Stimulated activated effector memory CD8-positive, alpha-beta T cell treated with anti-CD3 and anti-CD28 coated beads, Interleukin-12 subunit alpha, Interleukin-12 subunit beta, amount 100 ng/mL, for 72 hours (primary cell): Measurements from ENCODE around the gene CRTAC1.

Experiments used
- ATAC-seq: fragments of 150-1000 bp; cut with Tn5 transposase; 2 replicates; pipeline ENCODE4 v1.10.0; 2021
- DNase-seq, 2 donors: peaks; one replicate each; pipeline ENCODE4 v3.0.0; 2021 to 2022; ENCODE audit warnings: low spot score in 2 of 2
- H3K27ac Mint-ChIP-seq: one replicate; pipeline ENCODE4 v1.8.0; 2022; ENCODE audit warnings: mild to moderate bottlenecking, mixed read lengths
- H3K36me3 Mint-ChIP-seq: one replicate; pipeline ENCODE4 v1.8.0; 2022; ENCODE audit warnings: mild to moderate bottlenecking, mixed read lengths
- H3K4me1 Mint-ChIP-seq: one replicate; pipeline ENCODE4 v1.8.0; 2022; ENCODE audit warnings: mixed read lengths
- H3K4me3 Mint-ChIP-seq: one replicate; pipeline ENCODE4 v1.8.0; 2022; ENCODE audit warnings: mild to moderate bottlenecking, mixed read lengths
- H3K9me3 Mint-ChIP-seq: one replicate; pipeline ENCODE4 v1.8.0; 2022; ENCODE audit warnings: mixed read lengths

The CRTAC1 gene

DNA sequence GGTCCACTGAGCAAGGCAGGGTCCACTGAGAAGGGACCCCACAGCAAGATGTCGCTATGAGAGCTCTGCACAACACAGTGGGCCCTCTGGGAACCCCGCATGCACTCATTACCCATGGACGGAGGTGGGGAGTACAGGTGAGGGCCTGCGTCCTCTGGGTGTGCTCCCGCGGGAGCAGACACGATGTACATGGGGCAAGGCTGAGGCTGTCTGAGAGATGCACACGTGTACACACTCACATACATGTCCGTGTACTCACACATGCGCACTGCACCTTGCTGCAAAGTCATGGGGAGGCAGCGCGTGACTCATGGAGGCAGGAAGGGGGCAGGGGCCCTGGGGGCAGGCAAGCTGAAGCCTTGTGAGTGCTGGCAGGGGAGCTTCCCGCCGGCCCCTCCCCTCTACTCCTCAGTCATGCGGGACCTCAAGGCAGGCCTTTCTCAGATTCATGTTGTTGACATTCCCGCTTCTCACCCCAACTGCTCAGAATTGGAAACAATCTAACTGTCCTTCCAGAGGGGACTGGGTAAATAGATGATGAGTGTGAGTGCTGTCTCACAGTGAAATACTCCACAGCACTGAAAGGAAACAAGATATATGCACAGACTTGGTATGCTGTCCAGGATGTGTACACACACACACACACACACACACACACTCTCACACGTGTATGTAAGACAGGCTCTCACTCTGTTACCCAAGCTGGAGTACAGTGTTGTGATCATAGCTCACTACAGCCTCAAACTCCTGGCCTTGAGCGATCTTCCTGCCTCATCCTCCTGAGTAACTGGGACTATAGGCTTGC is 140.8 kb downstream of the CRTAC1 start:
- H3K4me3 Mint-ChIP-seq, result peak overlapping the region; percentile 14
- peaks cover 8% of the 10 kb centered on the region for H3K36me3 Mint-ChIP-seq
- no peaks in the 10 kb centered on the region for H3K9me3 Mint-ChIP-seq
- peak in 1 of 2 donors; percentile 58 for DNase-seq
- peak; percentile 94 for ATAC-seq
- peak overlapping the region; percentile 50 for H3K27ac Mint-ChIP-seq
- H3K4me1 Mint-ChIP-seq, result peaks cover 30% of the 10 kb centered on the region

DNA sequence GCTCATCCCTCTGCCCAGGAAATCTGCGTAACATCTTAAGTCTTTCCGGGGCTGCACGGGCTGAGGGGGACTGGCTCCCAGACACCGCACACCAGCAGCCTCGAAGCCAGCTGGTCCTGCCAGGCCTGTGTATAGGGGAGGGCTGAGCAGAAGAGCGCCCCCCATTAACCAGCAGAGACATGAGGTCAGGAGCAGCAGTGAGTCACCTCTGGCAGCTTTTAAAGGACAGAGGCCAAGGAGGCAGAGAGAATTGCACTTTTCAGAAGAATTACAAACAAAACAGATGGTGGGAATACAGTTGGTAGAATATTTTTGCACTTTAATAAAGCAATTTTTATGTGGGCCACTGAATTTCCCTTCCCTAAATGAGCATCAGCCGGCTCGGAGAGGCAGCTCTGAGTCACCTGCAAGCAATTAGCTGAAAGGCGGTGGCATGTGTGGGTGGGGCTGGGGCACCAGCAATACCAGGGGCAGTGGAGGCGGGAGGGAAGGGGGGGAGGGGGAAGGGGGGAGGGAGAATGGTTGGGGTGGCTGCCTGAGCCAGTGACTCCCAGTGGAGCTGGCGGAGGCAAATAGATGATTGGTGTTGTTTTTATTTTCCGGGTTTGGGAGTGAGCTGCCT is 141.7 kb downstream of the CRTAC1 start:
- peaks cover 8% of the 10 kb centered on the region for H3K36me3 Mint-ChIP-seq
- peak overlapping the region; percentile 14 for H3K4me3 Mint-ChIP-seq
- peak overlapping the region; percentile 50 for H3K27ac Mint-ChIP-seq
- peaks cover 31% of the 10 kb centered on the region for H3K4me1 Mint-ChIP-seq
- H3K9me3 Mint-ChIP-seq, result no peaks in the 10 kb centered on the region
- DNase-seq (no peak), ATAC-seq (peak; percentile 59)

DNA sequence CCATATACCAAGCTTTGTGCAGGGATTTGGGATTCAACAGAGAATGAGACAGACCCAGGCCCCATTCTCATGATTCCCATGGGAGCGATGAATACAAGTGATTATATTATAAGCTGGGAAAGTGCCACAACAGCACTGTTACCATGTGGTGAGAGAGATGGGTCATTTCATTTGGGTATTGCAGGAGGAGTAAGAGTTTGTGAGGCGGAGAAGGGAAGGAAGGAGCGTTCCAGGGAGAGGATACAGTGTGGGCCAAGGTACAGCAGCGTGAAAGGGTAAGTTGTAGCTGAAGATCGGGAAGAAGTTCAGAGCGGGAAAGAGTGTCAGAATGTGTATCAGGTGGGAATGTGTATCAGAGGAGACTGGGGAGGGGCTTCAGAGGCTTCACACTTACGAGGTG is 142.3 kb downstream of the CRTAC1 start:
- peak overlapping the region; percentile 50 for H3K27ac Mint-ChIP-seq
- DNase-seq (no peak), ATAC-seq (no peak)
- peaks cover 37% of the 10 kb centered on the region for H3K4me1 Mint-ChIP-seq
- peaks cover 8% of the 10 kb centered on the region for H3K36me3 Mint-ChIP-seq
- no peaks in the 10 kb centered on the region for H3K9me3 Mint-ChIP-seq
- peak overlapping the region; percentile 14 for H3K4me3 Mint-ChIP-seq

DNA sequence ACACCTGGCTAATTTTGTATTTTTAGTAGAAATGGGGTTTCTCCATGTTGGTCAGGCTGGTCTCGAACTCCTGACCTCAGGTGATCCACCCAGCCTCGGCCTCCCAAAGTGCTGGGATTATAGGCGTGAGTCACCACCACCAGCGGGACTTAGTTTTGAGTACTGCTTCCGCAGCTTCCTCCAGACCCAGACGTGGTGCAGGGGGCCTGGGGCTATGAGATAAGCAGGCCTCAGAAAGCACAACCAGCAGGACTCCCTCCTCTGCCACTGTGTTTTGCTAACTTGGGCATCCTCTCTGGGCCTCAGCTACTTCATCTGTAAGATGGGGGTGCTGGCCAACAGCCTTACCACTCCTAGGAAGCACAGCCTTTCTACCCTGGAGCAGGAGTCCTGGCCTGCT is 143.0 kb downstream of the CRTAC1 start:
- peaks cover 45% of the 10 kb centered on the region for H3K4me1 Mint-ChIP-seq
- DNase-seq (no peak), ATAC-seq (no peak)
- H3K27ac Mint-ChIP-seq, result peak overlapping the region; percentile 50
- H3K36me3 Mint-ChIP-seq, result peaks cover 8% of the 10 kb centered on the region
- H3K4me3 Mint-ChIP-seq, result no peak overlapping the region
- no peaks in the 10 kb centered on the region for H3K9me3 Mint-ChIP-seq

DNA sequence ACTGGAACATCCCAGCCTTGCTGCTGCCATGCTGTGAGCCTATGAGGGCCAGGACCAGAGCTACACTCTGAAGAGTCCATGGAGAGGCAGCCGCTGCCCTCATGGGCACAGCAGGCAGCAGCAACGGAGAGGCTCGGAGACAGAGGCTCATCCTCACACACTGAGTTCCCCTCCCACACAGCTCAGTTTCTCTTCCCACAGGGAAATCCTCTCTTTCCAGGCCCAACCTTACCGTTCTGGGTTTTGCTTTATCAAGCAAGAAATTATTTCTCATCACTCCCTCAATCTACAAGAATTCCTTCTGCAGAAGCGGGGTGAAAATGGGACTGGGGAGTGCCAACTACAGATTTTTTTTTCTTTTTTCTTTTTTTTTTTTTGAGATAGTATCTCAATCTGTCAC is 144.1 kb downstream of the CRTAC1 start:
- H3K4me1 Mint-ChIP-seq, result peaks cover 56% of the 10 kb centered on the region
- peaks cover 8% of the 10 kb centered on the region for H3K36me3 Mint-ChIP-seq
- H3K27ac Mint-ChIP-seq, result no peak overlapping the region
- H3K9me3 Mint-ChIP-seq, result no peaks in the 10 kb centered on the region
- DNase-seq (no peak), ATAC-seq (no peak)
- H3K4me3 Mint-ChIP-seq, result no peak overlapping the region

DNA sequence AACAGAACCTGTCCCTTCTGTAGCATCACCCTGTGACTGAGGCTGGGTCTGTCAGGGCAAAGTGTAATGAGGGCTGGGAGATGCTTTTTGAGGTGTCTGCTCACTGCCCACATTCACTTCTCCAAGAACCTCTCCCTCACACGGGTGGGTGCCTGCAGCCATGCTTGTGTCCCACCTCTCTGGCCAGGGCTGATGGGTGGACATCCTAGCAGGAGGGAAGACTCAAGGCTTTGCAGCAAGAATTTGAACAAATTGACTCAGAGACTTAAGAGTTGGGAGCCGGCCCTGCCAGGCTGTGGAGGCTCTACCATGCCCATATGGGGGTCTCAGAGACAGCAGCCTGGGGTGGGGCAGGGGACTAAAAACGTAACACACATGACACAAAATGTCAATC is 147.3 kb downstream of the CRTAC1 start:
- ATAC-seq (no peak), DNase-seq (no peak)
- peak overlapping the region; percentile 92 for H3K27ac Mint-ChIP-seq
- peak overlapping the region; percentile 43 for H3K4me3 Mint-ChIP-seq
- H3K9me3 Mint-ChIP-seq, result no peaks in the 10 kb centered on the region
- peaks cover 35% of the 10 kb centered on the region for H3K4me1 Mint-ChIP-seq
- H3K36me3 Mint-ChIP-seq, result no peaks in the 10 kb centered on the region

DNA sequence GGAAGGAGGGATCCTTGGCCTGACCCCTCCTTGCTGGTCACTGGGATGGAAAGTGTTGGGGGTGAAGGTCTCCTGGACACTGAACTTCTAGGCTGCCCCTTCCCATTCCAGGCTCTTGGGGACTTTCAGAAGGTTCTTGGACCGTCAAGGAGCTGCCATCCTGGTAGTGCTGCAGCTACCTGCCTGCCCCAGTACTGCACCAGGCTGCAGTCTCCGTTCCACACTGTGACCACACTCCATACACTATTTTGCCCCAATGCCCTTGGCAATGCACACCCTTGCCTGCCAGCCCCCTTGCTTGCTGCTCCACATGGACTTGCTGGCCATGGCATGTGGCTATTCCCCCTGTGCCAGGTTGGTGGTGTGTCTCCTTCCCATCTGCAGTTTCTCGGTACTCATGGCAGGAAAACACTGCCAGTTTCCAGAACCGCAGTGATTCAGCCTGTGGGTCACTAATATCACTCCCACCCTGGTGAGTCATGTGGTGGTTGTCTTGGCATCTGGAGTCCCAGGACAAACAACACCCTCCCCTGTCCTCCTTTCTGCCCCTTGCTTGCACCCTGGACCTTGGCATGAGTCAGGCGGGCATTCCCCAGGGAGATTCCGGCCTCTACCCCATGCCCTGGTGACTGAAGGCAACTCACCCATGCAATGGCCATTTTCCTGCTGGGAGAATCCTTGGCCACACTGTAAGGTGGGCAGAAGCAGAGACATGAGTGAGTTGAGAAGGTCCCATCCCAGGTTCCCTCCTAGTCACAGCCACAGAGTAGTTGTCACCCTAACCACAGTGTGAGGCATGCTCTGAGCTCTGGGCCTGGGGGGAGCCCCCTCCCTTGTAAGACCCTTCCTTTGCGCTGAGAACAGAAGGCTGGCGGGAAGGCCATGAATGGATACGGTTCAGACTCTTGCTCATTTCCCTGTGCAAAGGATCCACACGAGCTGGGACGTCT is 148.0 kb downstream of the CRTAC1 start:
- H3K27ac Mint-ChIP-seq, result peak overlapping the region; percentile 92
- H3K36me3 Mint-ChIP-seq, result no peaks in the 10 kb centered on the region
- ATAC-seq (peak; percentile 91), DNase-seq (peak; percentile 37 to 71)
- peaks cover 30% of the 10 kb centered on the region for H3K4me1 Mint-ChIP-seq
- no peaks in the 10 kb centered on the region for H3K9me3 Mint-ChIP-seq
- peak overlapping the region; percentile 43 for H3K4me3 Mint-ChIP-seq

DNA sequence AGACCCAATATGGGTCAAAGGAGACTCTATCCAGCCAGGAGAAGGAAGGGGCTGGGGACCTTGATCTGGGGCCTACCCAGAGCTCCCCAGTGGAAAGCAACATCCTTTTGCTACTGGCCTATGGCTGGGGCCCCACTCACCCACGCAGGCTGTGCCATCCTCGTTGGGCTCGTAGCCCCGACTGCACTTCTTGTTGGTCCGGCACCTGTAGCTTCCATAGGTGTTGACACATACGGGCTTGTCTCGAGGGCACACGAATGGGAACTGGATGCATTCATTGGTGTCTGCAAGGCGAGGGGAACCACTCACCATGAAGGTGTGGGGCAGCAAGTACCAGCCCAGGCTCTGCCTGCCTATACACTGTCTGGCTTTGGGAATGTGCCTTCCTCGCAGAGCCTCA is 150.3 kb downstream of the CRTAC1 start:
- no peaks in the 10 kb centered on the region for H3K9me3 Mint-ChIP-seq
- DNase-seq (no peak), ATAC-seq (no peak)
- peak overlapping the region; percentile 77 for H3K27ac Mint-ChIP-seq
- H3K4me3 Mint-ChIP-seq, result no peak overlapping the region
- H3K36me3 Mint-ChIP-seq, result no peaks in the 10 kb centered on the region
- H3K4me1 Mint-ChIP-seq, result peaks cover 30% of the 10 kb centered on the region

DNA sequence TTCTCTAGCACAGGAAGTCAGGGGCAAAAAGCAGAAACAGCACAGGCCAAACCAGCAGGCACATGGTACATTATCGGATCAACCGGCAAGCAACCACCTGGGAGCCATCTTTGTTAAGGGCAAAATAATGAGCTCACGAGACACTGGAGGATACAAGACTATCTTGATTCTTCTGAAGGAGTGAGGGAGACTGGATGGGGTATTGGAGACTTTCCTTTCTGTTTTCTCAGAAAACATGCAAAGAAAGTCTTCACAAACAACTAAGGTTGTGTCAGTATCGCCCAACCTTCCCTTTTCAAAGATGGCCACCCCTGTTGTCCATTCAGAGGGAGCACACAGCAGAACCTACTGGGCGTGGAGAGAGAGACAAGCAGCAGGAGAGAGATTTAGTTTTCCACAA is 151.2 kb downstream of the CRTAC1 start:
- H3K4me1 Mint-ChIP-seq, result peaks cover 30% of the 10 kb centered on the region
- H3K4me3 Mint-ChIP-seq, result no peak overlapping the region
- H3K27ac Mint-ChIP-seq, result no peak overlapping the region
- no peaks in the 10 kb centered on the region for H3K9me3 Mint-ChIP-seq
- no peaks in the 10 kb centered on the region for H3K36me3 Mint-ChIP-seq
- DNase-seq, result no peak
- ATAC-seq, result no peak

DNA sequence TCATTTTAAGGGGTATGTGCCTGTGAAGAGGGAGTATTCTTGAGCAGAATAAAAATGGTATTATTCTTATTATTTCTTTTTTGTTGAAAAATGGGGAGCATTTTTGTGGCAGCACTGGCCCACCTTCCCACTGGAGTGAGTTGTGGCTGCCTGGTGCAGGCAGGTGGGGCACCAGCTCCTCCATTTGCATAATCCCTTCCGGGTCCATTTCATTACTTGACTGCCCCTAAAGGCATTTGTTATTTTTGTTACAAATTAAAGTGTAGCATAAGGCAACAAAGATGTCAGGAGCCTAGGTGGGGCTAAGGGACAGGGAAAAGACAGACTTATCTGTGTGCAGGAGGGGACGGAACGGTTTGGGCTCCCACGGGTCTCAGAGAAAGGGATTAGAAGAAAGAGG is 154.0 kb downstream of the CRTAC1 start:
- Mint-ChIP-seq H3K27ac (no peak overlapping the region), H3K4me1 (peaks cover 6% of the 10 kb centered on the region), H3K9me3 (no peaks in the 10 kb centered on the region), H3K4me3 (no peak overlapping the region), H3K36me3 (no peaks in the 10 kb centered on the region)
- DNase-seq (no peak), ATAC-seq (no peak)

DNA sequence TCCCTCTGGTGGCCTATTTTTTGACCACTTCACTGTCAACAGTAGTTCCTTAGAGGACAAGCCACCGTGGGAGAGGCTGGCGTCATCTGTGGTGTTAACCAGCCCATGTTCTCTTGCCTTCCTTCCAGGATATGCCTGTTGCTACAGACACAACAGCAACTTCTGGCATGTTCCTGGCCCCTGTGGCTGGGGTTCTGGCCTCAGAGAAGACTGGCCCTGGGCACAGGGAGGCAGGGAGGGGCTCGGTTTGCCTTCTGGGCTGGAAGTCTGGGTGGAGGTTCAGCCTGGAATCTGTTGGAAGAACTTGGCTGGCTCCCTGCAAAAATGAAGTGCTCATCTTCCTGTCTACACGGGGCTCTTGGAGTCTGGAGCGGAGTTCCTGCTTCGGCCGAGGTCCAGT is 155.0 kb downstream of the CRTAC1 start:
- ATAC-seq (no peak), DNase-seq (no peak)
- no peaks in the 10 kb centered on the region for H3K36me3 Mint-ChIP-seq
- no peaks in the 10 kb centered on the region for H3K4me1 Mint-ChIP-seq
- no peaks in the 10 kb centered on the region for H3K9me3 Mint-ChIP-seq
- no peak overlapping the region for H3K4me3 Mint-ChIP-seq
- peak overlapping the region; percentile 60 for H3K27ac Mint-ChIP-seq

DNA sequence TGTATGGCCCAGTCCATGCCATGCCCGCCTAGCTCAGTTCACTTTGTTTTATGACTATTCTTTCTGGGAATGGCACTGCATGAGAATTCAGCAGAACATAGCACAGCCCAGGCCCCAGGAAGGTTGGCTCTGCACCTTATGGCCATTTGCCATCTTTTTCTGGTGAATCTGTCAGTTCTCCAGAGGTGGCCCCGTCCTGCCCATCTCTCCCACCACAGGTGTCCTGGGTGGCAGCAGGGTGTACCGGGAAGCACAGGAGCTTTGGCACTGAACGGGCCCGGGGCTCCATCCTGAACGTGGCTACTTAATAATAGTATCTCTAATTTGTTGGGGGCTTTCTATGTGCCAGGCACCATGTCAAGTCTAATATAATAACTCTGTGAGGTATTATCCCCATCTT is 156.1 kb downstream of the CRTAC1 start:
- H3K4me1 Mint-ChIP-seq, result peaks cover 7% of the 10 kb centered on the region
- H3K36me3 Mint-ChIP-seq, result peaks cover 4% of the 10 kb centered on the region
- ATAC-seq (no peak), DNase-seq (no peak)
- H3K27ac Mint-ChIP-seq, result peak overlapping the region; percentile 60
- H3K4me3 Mint-ChIP-seq, result no peak overlapping the region
- H3K9me3 Mint-ChIP-seq, result no peaks in the 10 kb centered on the region

DNA sequence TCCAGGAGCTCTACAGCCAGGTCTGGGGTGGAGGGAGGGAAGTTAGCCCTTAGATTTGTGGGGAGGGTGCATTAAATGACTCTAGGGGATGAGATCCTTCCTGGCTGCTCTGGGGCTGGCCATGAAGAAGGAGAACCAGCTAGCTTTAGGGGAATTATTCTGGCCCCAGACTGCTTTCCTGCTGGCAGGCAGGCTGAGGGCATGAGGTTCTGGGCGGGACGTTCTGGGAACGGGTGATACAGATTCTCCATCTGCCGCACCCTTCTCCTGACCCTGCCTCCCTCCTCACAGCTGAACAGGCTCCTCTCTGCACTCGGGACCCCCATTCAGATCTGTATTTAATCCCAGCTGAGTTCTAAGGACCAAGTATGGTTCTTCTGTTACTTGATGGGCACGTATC is 156.9 kb downstream of the CRTAC1 start:
- Mint-ChIP-seq H3K27ac (peak overlapping the region; percentile 52), H3K4me3 (no peak overlapping the region), H3K36me3 (peaks cover 6% of the 10 kb centered on the region), H3K9me3 (no peaks in the 10 kb centered on the region), H3K4me1 (peaks cover 15% of the 10 kb centered on the region)
- ATAC-seq, result no peak
- no peak for DNase-seq

DNA sequence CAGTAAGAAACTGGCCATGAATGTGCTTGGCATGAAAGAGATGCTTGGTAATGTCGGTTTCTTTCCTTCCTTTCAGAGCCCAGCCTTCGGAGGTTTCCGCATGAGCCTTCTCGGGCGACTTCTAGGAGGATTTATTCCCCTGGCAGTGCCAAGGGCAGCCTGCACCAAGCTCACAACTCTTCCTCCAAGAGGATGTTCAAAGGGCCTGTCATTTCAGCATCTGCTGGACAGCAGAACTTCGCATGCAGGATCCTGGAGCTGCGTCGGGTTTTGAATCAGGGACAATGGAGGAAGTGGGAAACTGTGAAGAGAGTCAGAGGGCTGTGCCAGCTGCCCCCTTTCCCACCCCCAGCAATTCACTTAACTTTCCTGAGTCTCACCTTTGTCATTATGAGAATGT is 159.4 kb downstream of the CRTAC1 start:
- Mint-ChIP-seq H3K9me3 (no peaks in the 10 kb centered on the region), H3K36me3 (peaks cover 6% of the 10 kb centered on the region), H3K27ac (no peak overlapping the region), H3K4me3 (no peak overlapping the region), H3K4me1 (peaks cover 15% of the 10 kb centered on the region)
- DNase-seq (no peak), ATAC-seq (no peak)
